Fibroblast of lung (primary cell): ENCODE measurements around the gene SPRR4. TPM values are rescaled to one million over a fixed set of nuclear protein-coding genes. Genes with fewer than 3 reads are reported as not detected.

Experiments used
- DNase-seq, 2 donors: peaks; one replicate each; pipeline versions ENCODE4 v3.0.0 to v3.0.0-alpha.2; 2010; ENCODE audit warnings: low read depth in 2 of 2
- H2AFZ ChIP-seq: 2 replicates; pipeline ENCODE4 v1.5.1; 2012; ENCODE audit warnings: low read length, control low read depth, inconsistent platforms
- H3K27ac ChIP-seq: 2 replicates; pipeline ENCODE4 v1.5.1; 2011; ENCODE audit warnings: low read length, control low read depth; ENCODE audit not compliant: insufficient read depth
- H3K27me3 ChIP-seq: 2 replicates; pipeline ENCODE4 v1.5.1; 2011; ENCODE audit warnings: mild to moderate bottlenecking, low read length; ENCODE audit not compliant: control insufficient read depth, insufficient read depth
- H3K36me3 ChIP-seq: 2 replicates; pipeline ENCODE4 v1.5.1; 2011; ENCODE audit warnings: low read length; ENCODE audit not compliant: control insufficient read depth, insufficient read depth
- H3K4me1 ChIP-seq: 2 replicates; pipeline ENCODE4 v1.5.1; 2011; ENCODE audit warnings: low read length; ENCODE audit not compliant: control insufficient read depth, insufficient read depth; ENCODE audit errors: extremely low read depth
- H3K4me2 ChIP-seq: 2 replicates; pipeline ENCODE4 v1.5.1; 2011; ENCODE audit warnings: low read length, control low read depth; ENCODE audit not compliant: insufficient read depth; ENCODE audit errors: extremely low read depth
- H3K4me3 ChIP-seq, 4 experiments: fragments of 200-600 bp in 1 of 4; sonication (generic) in 1 of 4; replicated peaks in 1 of 4; 2 replicates each; pipeline ENCODE4 v1.5.1; 2011 to 2016; ENCODE audit warnings: low read length in 4 of 4, low read depth in 3 of 4, mild to moderate bottlenecking in 3 of 4, control low read depth in 2 of 4, inconsistent platforms in 1 of 4, mixed read lengths in 1 of 4; ENCODE audit not compliant: insufficient read depth in 1 of 4; ENCODE audit errors: control extremely low read depth in 1 of 4
- H3K79me2 ChIP-seq: 2 replicates; pipeline ENCODE4 v1.5.1; 2012; ENCODE audit warnings: mild to moderate bottlenecking, low read length, inconsistent platforms; ENCODE audit not compliant: control insufficient read depth, insufficient read depth
- H3K9ac ChIP-seq: 2 replicates; pipeline ENCODE4 v1.5.1; 2011; ENCODE audit warnings: mild to moderate bottlenecking, low read length, control low read depth; ENCODE audit not compliant: insufficient read depth
- H3K9me3 ChIP-seq: 2 replicates; pipeline ENCODE4 v1.5.1; 2012; ENCODE audit warnings: low read depth, low read length; ENCODE audit not compliant: control insufficient read depth, insufficient read depth
- H4K20me1 ChIP-seq: 2 replicates; pipeline ENCODE4 v1.5.1; 2011; ENCODE audit warnings: low read length; ENCODE audit not compliant: control insufficient read depth, insufficient read depth; ENCODE audit errors: extremely low read depth
- CTCF ChIP-seq, 2 donors: IDR thresholded peaks in 1 of 2; conservative IDR thresholded peaks in 1 of 2; 1 replicate in 1 of 2; 2 replicates in 1 of 2; pipeline ENCODE4 v1.5.1; 2011 to 2012; ENCODE audit warnings: low read length in 2 of 2, control low read depth in 1 of 2, inconsistent platforms in 1 of 2, low read depth in 1 of 2, mild to moderate bottlenecking in 1 of 2
- EZH2 ChIP-seq: IDR thresholded peaks from 2 replicates; pipeline ENCODE4 v1.5.1; 2012; ENCODE audit warnings: low read length, control low read depth, mild to moderate bottlenecking; ENCODE audit errors: missing control alignments
- polyA plus RNA-seq, 2 donors: library from polyadenylated mRNA; depleted of rRNA in 1 of 2; stranded (reverse) in 1 of 2; unstranded in 1 of 2; fragments of >200 nt; gene quantifications; 2 replicates each; pipeline ENCODE4 v1.2.1, GENCODE V29; 2011 to 2012; ENCODE audit warnings: missing spikeins in 1 of 2
- total RNA-seq: library from RNA; depleted of rRNA; stranded (reverse); fragments of >200 nt; gene quantifications from 2 replicates; pipeline ENCODE4 v1.2.1, GENCODE V29; 2014

The SPRR4 gene
- total and polyA plus RNA-seq, 2 donors (not counting 1 experiment from before 2014, with no cell fraction given), result not detected

GRCh38 chr1:152982076-152982475 is 11.6 kb downstream of the SPRR4 start:
- H3K79me2 ChIP-seq, result no peaks in the 10 kb centered on the region
- H3K27ac ChIP-seq, result no peak overlapping the region
- H3K27me3 ChIP-seq, result no peaks in the 10 kb centered on the region
- no peak overlapping the region for H2AFZ ChIP-seq
- no peak overlapping the region for H3K4me2 ChIP-seq
- TF ChIP-seq CTCF (conservative IDR thresholded peaks at IDR 0.05 in 1 of 2, IDR thresholded peaks at IDR 0.05 in 1 of 2; ENCODE audit: low read depth in 1 of 2, low read length in 2 of 2) (no peak), EZH2 (no peak)
- no peaks in the 10 kb centered on the region for H4K20me1 ChIP-seq
- no peaks in the 10 kb centered on the region for H3K9me3 ChIP-seq
- no peak overlapping the region for H3K4me3 ChIP-seq
- H3K9ac ChIP-seq, result no peak overlapping the region
- no peak for DNase-seq
- H3K36me3 ChIP-seq, result no peaks in the 10 kb centered on the region
- no peaks in the 10 kb centered on the region for H3K4me1 ChIP-seq

GRCh38 chr1:152983234-152983633 is 12.8 kb downstream of the SPRR4 start:
- no peak overlapping the region for H3K4me2 ChIP-seq
- no peaks in the 10 kb centered on the region for H4K20me1 ChIP-seq
- no peaks in the 10 kb centered on the region for H3K9me3 ChIP-seq
- no peak overlapping the region for H3K9ac ChIP-seq
- TF ChIP-seq EZH2, result no peak
- no peak for TF ChIP-seq CTCF (conservative IDR thresholded peaks at IDR 0.05 in 1 of 2, IDR thresholded peaks at IDR 0.05 in 1 of 2; ENCODE audit: low read depth in 1 of 2, low read length in 2 of 2)
- H3K27ac ChIP-seq, result no peak overlapping the region
- H3K4me1 ChIP-seq, result no peaks in the 10 kb centered on the region
- no peaks in the 10 kb centered on the region for H3K36me3 ChIP-seq
- DNase-seq, result no peak
- H3K27me3 ChIP-seq, result no peaks in the 10 kb centered on the region
- H3K4me3 ChIP-seq, result no peak overlapping the region
- no peak overlapping the region for H2AFZ ChIP-seq
- H3K79me2 ChIP-seq, result no peaks in the 10 kb centered on the region

DNA sequence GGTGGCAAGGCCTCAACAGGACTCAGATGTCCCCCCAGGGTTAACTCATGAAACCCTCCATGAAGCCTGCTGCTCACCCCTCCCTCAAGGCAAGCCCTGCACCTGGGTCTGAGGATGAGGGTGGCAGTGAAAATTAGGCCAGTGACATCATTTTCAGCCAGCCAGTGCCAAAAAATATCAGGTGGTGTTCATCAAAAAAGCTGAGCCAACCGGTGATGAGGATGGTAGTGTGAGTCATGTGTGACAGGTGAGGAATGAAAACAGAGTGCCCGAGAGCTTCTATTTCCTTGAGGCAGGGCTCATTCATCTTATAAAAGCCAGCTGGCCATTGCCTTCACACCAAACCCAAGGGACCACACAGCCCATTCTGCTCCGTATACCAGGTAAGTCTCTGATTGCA is 13.3 kb downstream of the SPRR4 start, which contains the start of gene SPRR1A:
SPRR1A (plus strand) TSS at position 339 of the 400 bp plus-strand sequence. CDS start 1,150 bp downstream, outside the sequence.
- Histone ChIP-seq H3K27me3 (no peaks in the 10 kb centered on the region), H3K4me3 (no peak within 1 kb of the TSS), H3K9me3 (no peaks in the 10 kb centered on the region), H3K4me1 (no peaks in the 10 kb centered on the region), H3K36me3 (no peaks in the 10 kb centered on the region), H3K4me2 (no peak within 1 kb of the TSS), H3K9ac (no peak within 1 kb of the TSS), H4K20me1 (no peaks in the 10 kb centered on the region), H3K79me2 (no peaks in the 10 kb centered on the region), H3K27ac (no peak within 1 kb of the TSS), H2AFZ (no peak within 1 kb of the TSS)
- TF ChIP-seq EZH2, result no peak
- no peak for TF ChIP-seq CTCF (conservative IDR thresholded peaks at IDR 0.05 in 1 of 2, IDR thresholded peaks at IDR 0.05 in 1 of 2; ENCODE audit: low read depth in 1 of 2, low read length in 2 of 2)
- DNase-seq, result no peak
